SU-DHL-6 (cell line): ENCODE measurements around the gene MOB3B.

Experiments used
- H2AFZ ChIP-seq: fragments of 200-600 bp; sonication (generic); 2 replicates; pipeline ENCODE4 v1.6.1; 2014; ENCODE audit warnings: low read depth, mild to moderate bottlenecking, moderate library complexity, mixed read lengths, antibody characterized with exemption, low read length; ENCODE audit not compliant: severe bottlenecking
- H3F3A ChIP-seq: fragments of 200-600 bp; shearing (Covaris generic); 2 replicates; pipeline ENCODE4 v1.6.0; 2016; ENCODE audit warnings: antibody characterized with exemption, mild to moderate bottlenecking; ENCODE audit not compliant: insufficient read depth
- H3K27ac ChIP-seq: fragments of 200-600 bp; sonication (generic); 2 replicates; pipeline ENCODE4 v1.5.1; 2016; ENCODE audit warnings: low read depth, mild to moderate bottlenecking, low read length, moderate library complexity, mixed read lengths
- H3K27me3 ChIP-seq: fragments of 200-600 bp; sonication (generic), shearing (Covaris generic); 2 replicates; pipeline ENCODE4 v1.6.0; 2014; ENCODE audit warnings: mild to moderate bottlenecking, low read length
- H3K36me3 ChIP-seq: fragments of 200-600 bp; sonication (generic); 2 replicates; pipeline ENCODE4 v1.6.1; 2014; ENCODE audit warnings: mild to moderate bottlenecking, low read length, mixed read lengths
- H3K4me2 ChIP-seq: fragments of 300-600, 200-600 bp; shearing (Covaris generic), sonication (generic); 2 replicates; pipeline ENCODE4 v1.6.0; 2014; ENCODE audit warnings: low read length, low read depth, mild to moderate bottlenecking; ENCODE audit not compliant: poor library complexity, severe bottlenecking
- H3K4me3 ChIP-seq: fragments of 200-600 bp; sonication (generic); 2 replicates; pipeline ENCODE4 v1.5.1; 2014; ENCODE audit warnings: antibody characterized with exemption, low read length, mild to moderate bottlenecking, mixed read lengths; ENCODE audit not compliant: insufficient read depth, poor library complexity, severe bottlenecking
- H3K79me2 ChIP-seq: fragments of 200-600 bp; sonication (generic); 2 replicates; pipeline ENCODE4 v1.6.1; 2014; ENCODE audit warnings: mild to moderate bottlenecking, low read length, moderate library complexity; ENCODE audit not compliant: insufficient read depth
- H3K9ac ChIP-seq: fragments of 200-600 bp; sonication (generic); 2 replicates; pipeline ENCODE4 v1.7.0; 2014; ENCODE audit warnings: mild to moderate bottlenecking, low read length
- H3K9me2 ChIP-seq: fragments of 200-600 bp; sonication (generic); replicated peaks from 2 replicates; pipeline ENCODE4 v1.6.1; 2014; ENCODE audit warnings: low read length; ENCODE audit not compliant: insufficient read depth
- H3K9me3 ChIP-seq: fragments of 200-600 bp; sonication (generic); 2 replicates; pipeline ENCODE4 v1.6.1; 2014; ENCODE audit warnings: low read length, mixed read lengths; ENCODE audit not compliant: insufficient read depth
- H4K20me1 ChIP-seq: fragments of 200-600 bp; sonication (generic); 2 replicates; pipeline ENCODE4 v1.6.1; 2014; ENCODE audit warnings: low read depth, mild to moderate bottlenecking, antibody characterized with exemption, low read length, moderate library complexity, mixed read lengths
- EZH2phosphoT487 ChIP-seq: fragments of 200-600 bp; sonication (generic), shearing (Covaris generic); conservative IDR thresholded peaks from 2 replicates; pipeline ENCODE4 v1.6.1; 2018; ENCODE audit warnings: mild to moderate bottlenecking, antibody characterized with exemption, low read length, moderate library complexity, mixed read lengths
- TF ChIP-seq, protein P1 (sequence below): fragments of 200-600 bp; sonication (generic); IDR thresholded peaks from one replicate; pipeline ENCODE4 v1.5.1; 2017; ENCODE audit warnings: antibody characterized with exemption, mild to moderate bottlenecking, low read length, moderate library complexity; ENCODE audit not compliant: insufficient read depth, poor library complexity, severe bottlenecking

MOB3B gene

GRCh38 chr9:27365707-27366376 lies 163.8 kb downstream of the MOB3B start:
- H3K27ac ChIP-seq = no peak overlapping the region
- no peaks in the 10 kb centered on the region for H3K27me3 ChIP-seq
- no peaks in the 10 kb centered on the region for H3K36me3 ChIP-seq
- no peaks in the 10 kb centered on the region for H3F3A ChIP-seq
- H3K79me2 ChIP-seq = no peaks in the 10 kb centered on the region
- H2AFZ ChIP-seq = no peak overlapping the region
- no peak overlapping the region for H3K4me3 ChIP-seq
- H3K4me2 ChIP-seq = no peak overlapping the region
- H3K9ac ChIP-seq = no peak overlapping the region
- TF ChIP-seq, protein P1, sequence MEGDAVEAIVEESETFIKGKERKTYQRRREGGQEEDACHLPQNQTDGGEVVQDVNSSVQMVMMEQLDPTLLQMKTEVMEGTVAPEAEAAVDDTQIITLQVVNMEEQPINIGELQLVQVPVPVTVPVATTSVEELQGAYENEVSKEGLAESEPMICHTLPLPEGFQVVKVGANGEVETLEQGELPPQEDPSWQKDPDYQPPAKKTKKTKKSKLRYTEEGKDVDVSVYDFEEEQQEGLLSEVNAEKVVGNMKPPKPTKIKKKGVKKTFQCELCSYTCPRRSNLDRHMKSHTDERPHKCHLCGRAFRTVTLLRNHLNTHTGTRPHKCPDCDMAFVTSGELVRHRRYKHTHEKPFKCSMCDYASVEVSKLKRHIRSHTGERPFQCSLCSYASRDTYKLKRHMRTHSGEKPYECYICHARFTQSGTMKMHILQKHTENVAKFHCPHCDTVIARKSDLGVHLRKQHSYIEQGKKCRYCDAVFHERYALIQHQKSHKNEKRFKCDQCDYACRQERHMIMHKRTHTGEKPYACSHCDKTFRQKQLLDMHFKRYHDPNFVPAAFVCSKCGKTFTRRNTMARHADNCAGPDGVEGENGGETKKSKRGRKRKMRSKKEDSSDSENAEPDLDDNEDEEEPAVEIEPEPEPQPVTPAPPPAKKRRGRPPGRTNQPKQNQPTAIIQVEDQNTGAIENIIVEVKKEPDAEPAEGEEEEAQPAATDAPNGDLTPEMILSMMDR = no peak
- no peak for TF ChIP-seq EZH2phosphoT487
- no peaks in the 10 kb centered on the region for H4K20me1 ChIP-seq
- no peaks in the 10 kb centered on the region for H3K9me2 ChIP-seq
- no peaks in the 10 kb centered on the region for H3K9me3 ChIP-seq

- H3K9ac ChIP-seq = no peak overlapping the region
These were observed 167.0 kb downstream of the MOB3B start for GRCh38 chr9:27362447-27363210.

DNA sequence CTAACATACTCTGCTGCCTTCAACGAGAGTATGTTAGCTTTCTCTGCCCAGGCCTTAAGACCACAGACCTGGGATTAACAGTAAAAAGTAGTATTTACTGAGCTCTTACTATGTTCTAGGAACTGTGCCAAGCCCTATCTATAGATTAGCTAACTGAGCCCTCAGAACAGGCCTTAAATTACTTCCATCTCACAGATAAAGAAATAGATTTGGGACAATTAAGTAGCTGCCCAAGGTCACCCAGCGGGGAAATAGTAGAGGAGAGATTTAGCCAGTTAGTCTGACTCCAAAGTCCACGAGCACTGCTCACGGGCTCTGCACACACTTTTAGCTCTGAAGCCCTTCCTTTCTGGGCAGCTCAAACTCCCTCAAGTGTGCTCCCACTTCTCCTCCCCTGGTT lies 168.1 kb downstream of the MOB3B start:
- H3K4me2 ChIP-seq = no peak overlapping the region
- no peaks in the 10 kb centered on the region for H3K79me2 ChIP-seq
- no peaks in the 10 kb centered on the region for H3K36me3 ChIP-seq
- no peak overlapping the region for H2AFZ ChIP-seq
- H3K9ac ChIP-seq = no peak overlapping the region
- H3K4me3 ChIP-seq = no peak overlapping the region
- H4K20me1 ChIP-seq = no peaks in the 10 kb centered on the region
- TF ChIP-seq EZH2phosphoT487 = no peak
- TF ChIP-seq, protein P1 = no peak
- no peaks in the 10 kb centered on the region for H3K9me3 ChIP-seq
- no peak overlapping the region for H3K27ac ChIP-seq
- H3K27me3 ChIP-seq = no peaks in the 10 kb centered on the region
- H3F3A ChIP-seq = no peaks in the 10 kb centered on the region
- no peaks in the 10 kb centered on the region for H3K9me2 ChIP-seq

More at GRCh38 chr9:27362447-27363210, 167.0 kb downstream of the MOB3B start:
- no peaks in the 10 kb centered on the region for H3K9me2 ChIP-seq
- TF ChIP-seq EZH2phosphoT487 = no peak
- TF ChIP-seq, protein P1 = no peak
- H3F3A ChIP-seq = no peaks in the 10 kb centered on the region
- no peak overlapping the region for H2AFZ ChIP-seq
- no peaks in the 10 kb centered on the region for H3K27me3 ChIP-seq
- H3K9me3 ChIP-seq = no peaks in the 10 kb centered on the region
- no peaks in the 10 kb centered on the region for H3K79me2 ChIP-seq
- no peak overlapping the region for H3K4me2 ChIP-seq
- no peaks in the 10 kb centered on the region for H4K20me1 ChIP-seq
- no peak overlapping the region for H3K4me3 ChIP-seq
- H3K27ac ChIP-seq = no peak overlapping the region
- no peaks in the 10 kb centered on the region for H3K36me3 ChIP-seq
